Measurements from ENCODE around the gene SOX10. TPM values are rescaled to one million over a fixed set of nuclear protein-coding genes. Genes with fewer than 3 reads are reported as not detected.

Gene SOX10
- total and polyA plus RNA-seq, 2 donors (not counting 1 experiment from before 2014, with no cell fraction given): not detected

DNA sequence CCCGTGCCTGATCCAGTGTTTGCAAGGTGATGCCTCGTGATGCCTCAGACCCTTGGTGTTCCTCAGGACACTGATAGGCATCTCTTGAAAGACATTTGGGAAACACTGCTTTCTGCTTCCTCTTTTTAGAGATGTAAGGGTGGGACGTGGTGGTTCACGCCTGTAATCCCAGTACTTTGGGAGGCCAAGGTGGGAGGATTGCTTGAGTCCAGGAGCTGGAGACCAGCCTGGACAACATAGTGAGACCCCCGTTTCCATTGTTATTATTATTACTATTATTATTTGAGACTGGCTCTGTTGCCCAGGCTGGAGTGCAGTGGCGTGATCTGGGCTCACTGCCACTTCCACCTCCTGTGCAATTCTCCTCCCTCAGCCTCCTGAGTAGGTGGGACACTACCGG lies 6.5 kb upstream of the SOX10 start:
- intact Hi-C loops (cut with micrococcal nuclease): no loop called here

GRCh38 chr22:37990301-37990700 lies 5.9 kb upstream of the SOX10 start:
- DNase-seq (no peak), ATAC-seq (ENCODE audit: low read depth) (no peak)
- no peaks in the 10 kb centered on the region for H3K9me3 Mint-ChIP-seq (ENCODE audit: insufficient read depth)
- TF ChIP-seq CTCF (IDR thresholded peaks at IDR 0.05) (no peak), EZH2 (IDR thresholded peaks at IDR 0.05; ENCODE audit: borderline replicate concordance, insufficient read depth, low read depth, low read length, poor library complexity, severe bottlenecking) (no peak)
- no peaks in the 10 kb centered on the region for H3K9me3 ChIP-seq (ENCODE audit: control extremely low read depth in 1 of 3, control insufficient read depth in 2 of 3, insufficient read depth in 1 of 3, low read length in 2 of 3)
- WGBS (ENCODE audit: insufficient coverage): 91% methylated on average over 5 of the region's 5 CpGs
- H3K4me1 ChIP-seq (ENCODE audit: control insufficient read depth in 2 of 2, insufficient read depth in 2 of 2, low read length in 2 of 2): peaks cover 0 to 12% of the 10 kb centered on the region in 2 donors
- no peaks in the 10 kb centered on the region for H3K79me2 ChIP-seq (ENCODE audit: control insufficient read depth, insufficient read depth, low read length)
- H3K4me3 ChIP-seq (ENCODE audit: control extremely low read depth in 1 of 5, extremely low read depth in 1 of 5, insufficient read depth in 1 of 5, low read depth in 2 of 5, low read length in 4 of 5): no peak overlapping the region
- no peak overlapping the region for H3K27ac Mint-ChIP-seq
- intact Hi-C loops (cut with micrococcal nuclease): no loop called here
- H3K9ac ChIP-seq (ENCODE audit: low read length): no peak overlapping the region
- H3K27me3 Mint-ChIP-seq: no peaks in the 10 kb centered on the region
- no peaks in the 10 kb centered on the region for H3K36me3 ChIP-seq (replicated peaks in 1 of 2; ENCODE audit: control extremely low read depth in 1 of 2, control insufficient read depth in 1 of 2, extremely low read depth in 1 of 2, insufficient read depth in 2 of 2, low read length in 1 of 2)
- peaks cover 9% of the 10 kb centered on the region for H3K4me1 Mint-ChIP-seq
- no peaks in the 10 kb centered on the region for H3K27me3 ChIP-seq (replicated peaks in 1 of 4; ENCODE audit: control extremely low read depth in 1 of 4, control insufficient read depth in 3 of 4, insufficient read depth in 4 of 4, low read length in 3 of 4)
- no peak overlapping the region for H3K4me3 Mint-ChIP-seq
- ChIA-PET POLR2A (no interaction called here), CTCF (no interaction called here)
- H3K4me2 ChIP-seq (replicated peaks; ENCODE audit: low read depth, low read length, poor library complexity, severe bottlenecking): no peak overlapping the region
- no peaks in the 10 kb centered on the region for H4K20me1 ChIP-seq (ENCODE audit: control insufficient read depth, insufficient read depth, low read length, poor library complexity, severe bottlenecking)
- no peak overlapping the region for H2AFZ ChIP-seq (ENCODE audit: insufficient read depth, low read depth, low read length, poor library complexity, severe bottlenecking)
- no peak overlapping the region for H3K27ac ChIP-seq (ENCODE audit: low read length in 2 of 2)

More for the DNA sequence above, 6.5 kb upstream of the SOX10 start:
- no peaks in the 10 kb centered on the region for H3K79me2 ChIP-seq (ENCODE audit: control insufficient read depth, insufficient read depth, low read length)
- CTCF ChIA-PET: no interaction called here
- H3K36me3 ChIP-seq (replicated peaks in 1 of 2; ENCODE audit: control extremely low read depth in 1 of 2, control insufficient read depth in 1 of 2, extremely low read depth in 1 of 2, insufficient read depth in 2 of 2, low read length in 1 of 2): no peaks in the 10 kb centered on the region
- no peak overlapping the region for H3K9ac ChIP-seq (ENCODE audit: low read length)
- no peak for ATAC-seq (ENCODE audit: low read depth)
- H3K4me1 Mint-ChIP-seq: peaks cover 14% of the 10 kb centered on the region
- no peak overlapping the region for H3K4me3 ChIP-seq (ENCODE audit: control extremely low read depth in 1 of 5, extremely low read depth in 1 of 5, insufficient read depth in 1 of 5, low read depth in 2 of 5, low read length in 4 of 5)
- H3K27ac Mint-ChIP-seq: no peak overlapping the region
- H3K4me3 Mint-ChIP-seq: no peak overlapping the region
- no peak for TF ChIP-seq EZH2 (IDR thresholded peaks at IDR 0.05; ENCODE audit: borderline replicate concordance, insufficient read depth, low read depth, low read length, poor library complexity, severe bottlenecking)
- TF ChIP-seq CTCF (IDR thresholded peaks at IDR 0.05): no peak
- no peak overlapping the region for H3K4me2 ChIP-seq (replicated peaks; ENCODE audit: low read depth, low read length, poor library complexity, severe bottlenecking)
- H3K4me1 ChIP-seq (ENCODE audit: control insufficient read depth in 2 of 2, insufficient read depth in 2 of 2, low read length in 2 of 2): peaks cover 5 to 17% of the 10 kb centered on the region in 2 donors
- no peaks in the 10 kb centered on the region for H4K20me1 ChIP-seq (ENCODE audit: control insufficient read depth, insufficient read depth, low read length, poor library complexity, severe bottlenecking)
- POLR2A ChIA-PET: no interaction called here
- no peaks in the 10 kb centered on the region for H3K9me3 Mint-ChIP-seq (ENCODE audit: insufficient read depth)
- no peak overlapping the region for H2AFZ ChIP-seq (ENCODE audit: insufficient read depth, low read depth, low read length, poor library complexity, severe bottlenecking)
- no peaks in the 10 kb centered on the region for H3K9me3 ChIP-seq (ENCODE audit: control extremely low read depth in 1 of 3, control insufficient read depth in 2 of 3, insufficient read depth in 1 of 3, low read length in 2 of 3)
- H3K27me3 Mint-ChIP-seq: no peaks in the 10 kb centered on the region
- DNase-seq: no peak
- H3K27ac ChIP-seq (ENCODE audit: low read length in 2 of 2): no peak overlapping the region
- WGBS (ENCODE audit: insufficient coverage): 85% methylated on average over 2 of the region's 7 CpGs
- no peaks in the 10 kb centered on the region for H3K27me3 ChIP-seq (replicated peaks in 1 of 4; ENCODE audit: control extremely low read depth in 1 of 4, control insufficient read depth in 3 of 4, insufficient read depth in 4 of 4, low read length in 3 of 4)
